PC-3 (cell line): Measurements from ENCODE around the gene SCAP.

ENCODE experiments used
- EZH2phosphoT487 ChIP-seq: fragments of 300-600 bp; sonication (generic); IDR thresholded peaks from 2 replicates; pipeline ENCODE4 v1.6.1; 2018; ENCODE audit warnings: mild to moderate bottlenecking, antibody characterized with exemption, low read length, borderline replicate concordance
- TF ChIP-seq, protein P1 (sequence below): fragments of 300-600 bp; sonication (generic); conservative IDR thresholded peaks from 2 replicates; pipeline ENCODE4 v1.5.1; 2017; ENCODE audit warnings: antibody characterized with exemption, low read depth, mild to moderate bottlenecking, low read length

DNA sequence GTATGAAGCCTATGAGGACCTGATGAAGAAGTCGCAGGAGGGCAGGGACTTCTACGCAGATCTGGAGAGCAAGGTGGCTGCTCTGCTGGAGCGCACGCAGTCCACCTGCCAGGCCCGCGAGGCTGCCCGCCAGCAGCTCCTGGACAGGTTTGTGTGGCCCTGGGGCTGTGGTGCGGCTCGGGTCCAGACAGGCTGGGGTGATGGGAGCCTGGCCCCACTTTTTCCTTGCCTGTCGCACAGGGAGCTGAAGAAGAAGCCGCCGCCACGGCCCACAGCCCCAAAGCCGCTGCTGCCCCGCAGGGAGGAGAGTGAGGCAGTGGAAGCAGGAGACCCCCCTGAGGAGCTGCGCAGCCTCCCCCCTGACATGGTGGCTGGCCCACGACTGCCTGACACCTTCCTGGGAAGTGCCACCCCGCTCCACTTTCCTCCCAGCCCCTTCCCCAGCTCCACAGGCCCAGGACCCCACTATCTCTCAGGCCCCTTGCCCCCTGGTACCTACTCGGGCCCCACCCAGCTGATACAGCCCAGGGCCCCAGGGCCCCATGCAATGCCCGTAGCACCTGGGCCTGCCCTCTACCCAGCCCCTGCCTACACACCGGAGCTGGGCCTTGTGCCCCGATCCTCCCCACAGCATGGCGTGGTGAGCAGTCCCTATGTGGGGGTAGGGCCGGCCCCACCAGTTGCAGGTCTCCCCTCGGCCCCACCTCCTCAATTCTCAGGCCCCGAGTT is 65.9 kb downstream of the SCAP start:
- TF ChIP-seq, protein P1, sequence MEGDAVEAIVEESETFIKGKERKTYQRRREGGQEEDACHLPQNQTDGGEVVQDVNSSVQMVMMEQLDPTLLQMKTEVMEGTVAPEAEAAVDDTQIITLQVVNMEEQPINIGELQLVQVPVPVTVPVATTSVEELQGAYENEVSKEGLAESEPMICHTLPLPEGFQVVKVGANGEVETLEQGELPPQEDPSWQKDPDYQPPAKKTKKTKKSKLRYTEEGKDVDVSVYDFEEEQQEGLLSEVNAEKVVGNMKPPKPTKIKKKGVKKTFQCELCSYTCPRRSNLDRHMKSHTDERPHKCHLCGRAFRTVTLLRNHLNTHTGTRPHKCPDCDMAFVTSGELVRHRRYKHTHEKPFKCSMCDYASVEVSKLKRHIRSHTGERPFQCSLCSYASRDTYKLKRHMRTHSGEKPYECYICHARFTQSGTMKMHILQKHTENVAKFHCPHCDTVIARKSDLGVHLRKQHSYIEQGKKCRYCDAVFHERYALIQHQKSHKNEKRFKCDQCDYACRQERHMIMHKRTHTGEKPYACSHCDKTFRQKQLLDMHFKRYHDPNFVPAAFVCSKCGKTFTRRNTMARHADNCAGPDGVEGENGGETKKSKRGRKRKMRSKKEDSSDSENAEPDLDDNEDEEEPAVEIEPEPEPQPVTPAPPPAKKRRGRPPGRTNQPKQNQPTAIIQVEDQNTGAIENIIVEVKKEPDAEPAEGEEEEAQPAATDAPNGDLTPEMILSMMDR = no peak
- no peak for TF ChIP-seq EZH2phosphoT487
